ENCODE results near the gene ZNF521.

GRCh38 chr18:25274926-25275325 lies 77.0 kb downstream of the ZNF521 start:
- no peak for TF ChIP-seq PPARA (CRISPR knock-in tag; IDR thresholded peaks at IDR 0.05; ENCODE audit: borderline replicate concordance)
- TF ChIP-seq CSRNP3 (CRISPR knock-in tag; IDR thresholded peaks at IDR 0.05), result no peak

All from SK-N-SH treated with all-trans-retinoic acid at 6 μM for 48 hours (cell line).